Coronary artery (tissue), 2 donors: ENCODE measurements around the gene COL4A5.
"Not testable (repeated sequence)": the region's sequence is repeated elsewhere in the genome, so short reads cannot be mapped to it uniquely, and the experiment has no call there.

Source experiments
- DNase-seq: peaks from one replicate; pipeline ENCODE4 v3.0.0-alpha.2; 2017; ENCODE audit warnings: low spot score
- H3K27ac ChIP-seq, 2 donors: fragments of 200-600 bp; sonication (generic); one replicate each; pipeline ENCODE4 v1.5.1; 2016 to 2019
- H3K4me3 ChIP-seq: fragments of 200-600 bp; sonication (generic); 2 replicates; pipeline ENCODE4 v1.5.1; 2016; ENCODE audit warnings: mild to moderate bottlenecking, moderate library complexity
- TF ChIP-seq, protein P1 (sequence below): fragments of 200-600 bp; sonication (generic); IDR thresholded peaks from one replicate; pipeline ENCODE4 v1.5.1; 2019; ENCODE audit warnings: antibody characterized with exemption

The COL4A5 gene

DNA sequence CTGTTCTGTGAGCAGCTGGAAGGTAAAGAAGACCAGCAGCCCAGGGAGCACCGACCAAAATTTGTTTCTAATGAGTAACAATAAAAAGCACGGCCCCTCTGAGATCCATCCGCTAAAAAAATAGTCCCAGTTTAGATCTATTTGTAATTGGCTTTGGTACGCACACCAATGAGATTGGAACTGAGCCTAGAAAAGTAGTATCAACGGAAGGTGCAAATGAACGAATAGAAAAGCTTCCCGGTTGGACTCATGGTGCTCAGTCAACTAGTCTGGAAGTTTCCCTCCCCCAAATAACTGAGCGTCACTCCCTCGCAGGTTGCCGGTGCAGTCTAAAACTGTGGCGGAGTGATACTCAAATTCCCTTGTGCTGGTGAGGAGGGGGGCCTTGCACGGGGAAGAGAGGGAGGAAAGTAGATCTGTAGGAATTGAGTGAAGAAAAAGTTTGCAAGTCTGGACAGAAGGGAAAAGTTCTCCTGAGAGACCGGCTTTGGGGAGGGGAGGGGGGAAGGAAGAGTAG lies at the start of gene COL4A5:
Gene COL4A5 (plus strand): TSS at position 413 of the 517 bp plus-strand sequence. CDS start 288 bp downstream, outside the sequence.
- H3K27ac ChIP-seq = peak within 1 kb of the TSS; percentile 42 to 60
- no peak for DNase-seq
- TF ChIP-seq, protein P1, sequence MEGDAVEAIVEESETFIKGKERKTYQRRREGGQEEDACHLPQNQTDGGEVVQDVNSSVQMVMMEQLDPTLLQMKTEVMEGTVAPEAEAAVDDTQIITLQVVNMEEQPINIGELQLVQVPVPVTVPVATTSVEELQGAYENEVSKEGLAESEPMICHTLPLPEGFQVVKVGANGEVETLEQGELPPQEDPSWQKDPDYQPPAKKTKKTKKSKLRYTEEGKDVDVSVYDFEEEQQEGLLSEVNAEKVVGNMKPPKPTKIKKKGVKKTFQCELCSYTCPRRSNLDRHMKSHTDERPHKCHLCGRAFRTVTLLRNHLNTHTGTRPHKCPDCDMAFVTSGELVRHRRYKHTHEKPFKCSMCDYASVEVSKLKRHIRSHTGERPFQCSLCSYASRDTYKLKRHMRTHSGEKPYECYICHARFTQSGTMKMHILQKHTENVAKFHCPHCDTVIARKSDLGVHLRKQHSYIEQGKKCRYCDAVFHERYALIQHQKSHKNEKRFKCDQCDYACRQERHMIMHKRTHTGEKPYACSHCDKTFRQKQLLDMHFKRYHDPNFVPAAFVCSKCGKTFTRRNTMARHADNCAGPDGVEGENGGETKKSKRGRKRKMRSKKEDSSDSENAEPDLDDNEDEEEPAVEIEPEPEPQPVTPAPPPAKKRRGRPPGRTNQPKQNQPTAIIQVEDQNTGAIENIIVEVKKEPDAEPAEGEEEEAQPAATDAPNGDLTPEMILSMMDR = no peak
- peak within 1 kb of the TSS; percentile 68 for H3K4me3 ChIP-seq

DNA sequence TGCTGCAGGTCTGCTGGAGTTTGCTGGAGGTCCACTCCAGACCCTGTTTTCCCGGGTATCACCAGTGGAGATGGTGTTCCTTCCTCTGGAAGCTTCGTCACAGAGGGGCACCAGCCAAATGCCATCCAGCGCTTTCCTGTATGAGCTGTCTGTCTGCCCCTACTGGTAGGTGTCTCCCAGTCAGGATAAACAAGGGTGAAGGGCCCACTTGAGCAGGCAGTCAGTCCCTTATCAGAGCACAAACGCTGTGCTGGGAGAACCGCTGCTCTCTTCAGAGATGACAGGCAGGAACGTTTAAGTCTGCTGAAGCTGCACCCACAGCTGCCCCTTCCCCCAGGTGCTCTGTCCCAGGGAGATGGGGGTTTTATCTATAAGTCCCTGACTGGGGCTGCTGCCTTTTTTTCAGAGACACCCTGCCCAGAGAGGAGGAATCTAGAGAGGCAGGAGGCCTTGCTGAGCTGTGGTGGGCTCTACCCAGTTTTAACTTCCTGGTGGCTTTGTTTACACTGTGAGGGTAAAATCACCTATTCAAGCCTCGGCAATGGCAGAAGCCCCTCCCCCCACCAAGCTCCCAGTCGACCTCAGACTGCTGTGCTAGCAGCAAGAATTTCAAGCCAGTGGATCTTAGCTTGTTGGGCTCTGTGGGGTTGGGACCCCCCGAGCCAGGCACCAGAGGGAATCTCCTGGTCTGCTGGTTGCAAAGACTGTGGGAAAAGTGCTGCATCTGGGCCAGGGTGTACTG lies 48.5 kb upstream of the COL4A5 start:
- H3K27ac ChIP-seq, H3K4me3 ChIP-seq: not testable (repeated sequence)

DNA sequence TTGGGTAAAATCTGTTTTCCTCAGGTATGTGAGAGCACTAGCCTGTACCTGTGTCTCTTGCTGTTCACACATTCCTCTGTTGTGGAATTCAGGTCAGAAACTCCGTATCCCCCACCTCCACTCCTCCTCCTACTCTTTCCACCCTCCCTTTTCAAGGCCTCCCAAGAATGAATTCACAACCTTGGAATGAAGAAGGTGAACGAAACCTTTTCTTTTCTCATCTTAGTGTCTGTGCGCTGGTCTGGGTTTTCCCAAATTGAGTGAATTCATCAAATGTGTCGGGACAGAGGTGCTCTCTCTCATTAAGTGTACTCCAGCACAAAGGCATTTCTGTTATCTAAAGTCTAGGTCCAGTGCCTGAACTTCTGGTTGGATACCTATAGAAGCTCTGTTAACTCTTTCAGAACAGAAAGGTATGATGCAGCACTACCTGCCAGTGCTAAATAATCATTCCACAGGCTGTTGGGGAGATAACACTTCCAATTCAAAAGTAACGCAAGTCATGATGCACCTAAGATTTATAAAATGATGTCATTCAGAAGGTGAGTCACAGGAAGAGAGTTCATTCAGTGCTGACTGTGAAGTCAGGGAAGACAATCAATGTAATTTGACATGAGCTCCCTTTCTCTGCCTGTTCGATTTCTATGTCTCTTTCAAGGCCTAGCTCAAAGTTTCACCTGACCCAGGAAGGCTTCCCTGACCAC lies 43.3 kb upstream of the COL4A5 start:
- no peak overlapping the region for H3K27ac ChIP-seq
- no peak for DNase-seq
- TF ChIP-seq, protein P1 = no peak
- H3K4me3 ChIP-seq = no peak overlapping the region

More for the DNA sequence above, 48.5 kb upstream of the COL4A5 start:
- not testable (repeated sequence) for DNase-seq

DNA sequence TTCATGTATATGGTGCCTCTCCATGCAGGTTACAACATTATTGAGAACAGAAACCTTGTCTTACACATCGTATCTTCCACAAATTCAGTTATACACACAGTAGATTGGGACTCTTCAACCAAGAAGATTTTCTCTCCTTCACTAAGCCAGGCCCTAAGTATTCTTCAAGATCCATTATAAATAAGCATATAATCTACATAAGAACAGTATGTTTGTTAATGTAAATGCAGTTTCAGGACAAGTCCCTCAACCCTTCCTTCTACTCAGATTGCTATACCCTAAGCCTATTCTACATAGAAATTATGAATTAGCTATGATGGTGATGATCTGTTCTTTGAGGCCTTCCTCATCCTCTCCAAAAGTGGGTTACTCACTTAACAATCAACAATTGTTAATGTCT lies 42.7 kb upstream of the COL4A5 start:
- H3K27ac ChIP-seq = no peak overlapping the region
- no peak overlapping the region for H3K4me3 ChIP-seq
- DNase-seq = no peak
- TF ChIP-seq, protein P1 = no peak

DNA sequence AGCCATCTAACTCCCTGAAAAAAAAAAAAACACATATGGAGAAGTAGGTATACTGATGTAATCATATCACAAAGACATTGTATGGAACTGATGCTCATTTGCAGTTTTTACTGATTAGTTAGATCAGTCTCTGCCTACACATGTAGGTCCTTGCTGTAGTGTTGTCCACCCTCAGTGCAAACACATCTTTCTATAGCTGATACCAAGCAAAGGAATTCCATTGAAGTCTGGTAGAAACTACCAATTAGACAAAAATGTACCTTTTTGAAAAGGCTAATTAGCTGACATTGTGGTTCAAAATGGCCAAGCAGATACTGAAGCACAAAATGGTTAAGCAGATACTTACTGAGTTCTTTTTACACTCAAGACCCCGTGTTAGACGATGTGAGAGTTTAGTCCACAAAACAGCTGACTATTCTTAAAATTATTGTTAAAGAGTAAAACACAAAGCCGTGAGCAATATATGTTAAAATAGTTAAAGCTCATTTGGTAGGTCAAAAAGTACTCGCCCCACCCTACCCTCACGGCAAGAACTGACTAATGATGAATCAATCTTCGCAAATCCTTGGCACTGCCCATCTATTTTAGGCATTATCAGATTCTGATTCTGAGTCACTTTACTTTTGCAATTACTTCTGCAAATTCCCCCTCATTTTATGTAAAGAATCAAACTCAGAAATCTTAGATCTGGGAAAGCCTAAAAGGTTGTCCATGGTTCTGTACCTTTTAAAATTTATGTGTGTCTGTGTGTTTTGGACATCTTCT lies 41.8 kb upstream of the COL4A5 start:
- H3K4me3 ChIP-seq = no peak overlapping the region
- TF ChIP-seq, protein P1 = no peak
- no peak overlapping the region for H3K27ac ChIP-seq
- DNase-seq = no peak

DNA sequence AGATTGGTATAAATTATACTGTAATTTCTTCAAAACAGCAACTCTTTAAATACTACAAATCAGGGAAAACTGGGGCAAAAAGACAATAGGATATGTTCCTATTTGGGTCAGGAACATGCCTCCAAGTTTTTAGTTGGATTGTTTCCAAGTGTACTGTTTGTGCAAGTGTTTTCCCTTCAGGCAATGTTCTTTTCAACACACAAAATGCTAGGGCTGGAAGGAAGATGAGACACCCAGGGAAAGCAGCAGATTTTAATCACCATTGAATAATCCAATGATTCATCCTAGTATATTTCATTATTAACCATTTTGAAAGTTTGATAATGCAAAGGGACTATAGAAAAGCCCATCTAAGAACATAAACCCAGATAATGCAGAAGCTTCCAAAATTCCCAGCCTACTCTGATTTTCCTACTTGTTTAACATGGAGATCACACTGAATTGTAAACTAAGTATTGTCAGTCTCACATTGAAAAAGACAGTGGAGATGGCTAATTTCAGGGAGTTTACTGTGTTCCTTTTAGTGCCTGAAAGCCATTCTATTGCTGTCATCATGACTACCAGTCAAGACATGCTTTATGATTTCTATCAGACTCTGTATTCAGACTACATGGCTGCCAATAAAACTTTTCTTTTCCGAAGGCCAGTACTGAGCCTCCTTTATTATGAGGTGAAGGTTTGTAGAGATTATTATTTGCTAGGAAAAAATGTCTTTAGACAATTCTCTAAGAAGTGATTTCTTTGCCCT lies 40.0 kb upstream of the COL4A5 start:
- DNase-seq = no peak

More for the DNA sequence above, 40.0 kb upstream of the COL4A5 start:
- H3K27ac ChIP-seq = no peak overlapping the region
- H3K4me3 ChIP-seq = no peak overlapping the region
- TF ChIP-seq, protein P1 = no peak
